ENCODE data around the gene GLI1. TPM values are rescaled to one million over a fixed set of nuclear protein-coding genes. Genes with fewer than 3 reads are reported as not detected.
"Not testable (repeated sequence)": the region's sequence is repeated elsewhere in the genome, so short reads cannot be mapped to it uniquely, and the experiment has no call there.

The GLI1 gene
- total RNA-seq, 1 experiment from 2014 or later, result 1.9 TPM

- Histone ChIP-seq H3K27me3 (ENCODE audit: low read length) (no peaks in the 10 kb centered on the region), H3K27ac (ENCODE audit: low read length) (peak within 1 kb of the TSS; percentile 70; the same call in 1 of the 2 replicates), H3K36me3 (ENCODE audit: insufficient read depth, low read length) (peaks cover 33% of the 10 kb centered on the region), H3K79me2 (ENCODE audit: low read length) (peaks cover 26% of the 10 kb centered on the region), H2AFZ (ENCODE audit: low read length) (0 out of 2 replicates have a peak within 1 kb of the TSS, but pooled peaks have one; percentile 21), H3K9me2 (replicated peaks; ENCODE audit: insufficient read depth, low read length) (no peaks in the 10 kb centered on the region), H3K9ac (ENCODE audit: low read length) (peak within 1 kb of the TSS; percentile 89), H3K4me2 (ENCODE audit: low read depth, low read length, poor library complexity, severe bottlenecking) (peak within 1 kb of the TSS; percentile 83), H4K20me1 (ENCODE audit: insufficient read depth, low read depth, low read length) (peaks cover 8% of the 10 kb centered on the region; the same call in 1 of the 2 replicates), H3K9me3 (ENCODE audit: low read length) (no peaks in the 10 kb centered on the region), H3K4me1 (ENCODE audit: low read length) (peaks cover 14% of the 10 kb centered on the region), H3K4me3 (ENCODE audit: low read length) (peak within 1 kb of the TSS; percentile 93)
- peak; percentile 99 for DNase-seq
These were observed 28.2 kb downstream of the GLI1 start, which contains the start of gene MARS1 for GRCh38 chr12:57487597-57488401. MARS1 (plus strand) TSS chr12:57488068; CDS start chr12:57488091, 23 bp downstream.

DNA sequence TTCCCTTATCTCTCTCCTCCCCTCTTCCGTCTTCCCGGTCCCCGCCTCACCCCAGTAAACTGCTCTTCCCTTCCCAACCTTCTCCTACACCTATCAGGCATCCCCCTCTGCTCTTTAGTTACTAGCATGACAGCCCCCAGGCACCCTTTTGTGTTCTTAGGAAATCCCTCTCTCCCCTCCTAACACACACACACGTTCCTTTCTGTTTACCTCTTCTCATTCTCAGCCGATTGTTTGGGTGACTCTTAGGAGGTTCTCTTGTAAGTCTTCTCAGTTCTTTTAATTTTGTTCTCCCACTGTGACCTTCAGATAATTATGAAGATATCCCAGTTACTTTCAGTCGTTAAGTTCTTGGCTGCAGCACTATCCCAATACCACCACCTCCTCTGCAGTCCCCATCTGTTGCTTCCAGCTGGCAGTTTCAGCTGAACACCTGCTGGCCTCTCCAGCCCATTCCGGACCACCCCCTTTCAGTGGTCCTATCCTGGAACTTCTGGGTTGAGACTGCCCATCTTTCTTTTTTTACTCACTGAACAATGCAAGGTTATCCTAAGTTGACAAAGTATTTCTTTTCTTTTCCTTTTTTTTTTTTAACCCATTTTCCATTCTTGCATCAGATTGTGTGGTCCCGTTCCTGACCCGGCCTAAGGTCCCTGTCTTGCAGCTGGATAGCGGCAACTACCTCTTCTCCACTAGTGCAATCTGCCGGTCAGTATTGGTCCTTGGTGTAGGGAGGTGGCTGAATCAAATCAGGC, 29.0 kb downstream of the GLI1 start:
- H3K4me1 ChIP-seq (ENCODE audit: low read length), result peaks cover 14% of the 10 kb centered on the region
- H3K79me2 ChIP-seq (ENCODE audit: low read length), result peaks cover 26% of the 10 kb centered on the region
- peak overlapping the region; percentile 83 for H3K4me2 ChIP-seq (ENCODE audit: low read depth, low read length, poor library complexity, severe bottlenecking)
- no peak overlapping the region for H2AFZ ChIP-seq (ENCODE audit: low read length)
- no peaks in the 10 kb centered on the region for H3K9me3 ChIP-seq (ENCODE audit: low read length)
- no peaks in the 10 kb centered on the region for H3K9me2 ChIP-seq (replicated peaks; ENCODE audit: insufficient read depth, low read length)
- H3K36me3 ChIP-seq (ENCODE audit: insufficient read depth, low read length), result peaks cover 35% of the 10 kb centered on the region
- peak overlapping the region; percentile 93 for H3K4me3 ChIP-seq (ENCODE audit: low read length)
- no peak for DNase-seq
- peaks cover 8% of the 10 kb centered on the region; the same call in 1 of the 2 replicates for H4K20me1 ChIP-seq (ENCODE audit: insufficient read depth, low read depth, low read length)
- H3K27me3 ChIP-seq (ENCODE audit: low read length), result no peaks in the 10 kb centered on the region
- peak overlapping the region; percentile 89 for H3K9ac ChIP-seq (ENCODE audit: low read length)
- peak overlapping the region; percentile 70; the same call in 1 of the 2 replicates for H3K27ac ChIP-seq (ENCODE audit: low read length)

DNA sequence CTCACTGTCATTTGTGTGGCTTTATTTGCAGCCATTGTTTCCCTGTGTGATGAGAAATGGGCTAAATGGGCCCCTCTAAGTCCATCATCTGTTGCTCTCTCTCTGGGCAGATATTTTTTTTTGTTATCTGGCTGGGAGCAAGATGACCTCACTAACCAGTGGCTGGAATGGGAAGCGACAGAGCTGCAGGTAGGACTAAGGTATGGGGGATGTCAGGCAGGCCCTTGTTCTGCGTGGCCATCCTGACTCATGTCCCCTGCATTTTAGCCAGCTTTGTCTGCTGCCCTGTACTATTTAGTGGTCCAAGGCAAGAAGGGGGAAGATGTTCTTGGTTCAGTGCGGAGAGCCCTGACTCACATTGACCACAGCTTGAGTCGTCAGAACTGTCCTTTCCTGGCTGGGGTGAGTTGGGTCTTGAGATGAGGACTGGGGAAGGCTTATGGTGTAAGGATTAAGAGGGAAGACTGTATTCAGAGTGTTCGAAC, 29.6 kb downstream of the GLI1 start:
- no peak for DNase-seq
- H3K79me2 ChIP-seq (ENCODE audit: low read length), result peaks cover 26% of the 10 kb centered on the region
- H3K4me2 ChIP-seq (ENCODE audit: low read depth, low read length, poor library complexity, severe bottlenecking), result peak overlapping the region; percentile 83
- no peaks in the 10 kb centered on the region for H3K9me3 ChIP-seq (ENCODE audit: low read length)
- H3K4me3 ChIP-seq (ENCODE audit: low read length), result peak overlapping the region; percentile 93
- H4K20me1 ChIP-seq (ENCODE audit: insufficient read depth, low read depth, low read length), result peaks cover 8% of the 10 kb centered on the region; the same call in 1 of the 2 replicates
- H3K9me2 ChIP-seq (replicated peaks; ENCODE audit: insufficient read depth, low read length), result no peaks in the 10 kb centered on the region
- H3K4me1 ChIP-seq (ENCODE audit: low read length), result peaks cover 14% of the 10 kb centered on the region
- no peaks in the 10 kb centered on the region for H3K27me3 ChIP-seq (ENCODE audit: low read length)
- peak overlapping the region; percentile 89 for H3K9ac ChIP-seq (ENCODE audit: low read length)
- H3K36me3 ChIP-seq (ENCODE audit: insufficient read depth, low read length), result peaks cover 38% of the 10 kb centered on the region
- no peak overlapping the region for H2AFZ ChIP-seq (ENCODE audit: low read length)
- H3K27ac ChIP-seq (ENCODE audit: low read length), result peak overlapping the region; percentile 70; the same call in 1 of the 2 replicates

DNA sequence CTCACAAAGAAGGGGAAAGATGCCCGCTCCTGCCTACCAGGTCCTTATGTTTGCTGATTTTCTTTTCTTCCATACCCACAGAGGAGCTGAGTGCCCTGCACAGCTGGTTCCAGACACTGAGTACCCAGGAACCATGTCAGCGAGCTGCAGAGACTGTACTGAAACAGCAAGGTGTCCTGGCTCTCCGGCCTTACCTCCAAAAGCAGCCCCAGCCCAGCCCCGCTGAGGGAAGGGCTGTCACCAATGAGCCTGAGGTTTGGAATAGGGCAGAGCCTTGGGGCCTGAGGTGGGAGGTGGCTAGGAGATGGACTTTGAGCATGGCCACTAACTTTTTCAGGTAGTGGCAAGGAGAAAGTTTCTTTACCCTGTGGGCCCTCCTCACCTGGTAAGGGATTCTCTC, 30.5 kb downstream of the GLI1 start:
- DNase-seq, result no peak
- Histone ChIP-seq H4K20me1 (ENCODE audit: insufficient read depth, low read depth, low read length) (peaks cover 8% of the 10 kb centered on the region; the same call in 1 of the 2 replicates), H3K4me3 (ENCODE audit: low read length) (no peak overlapping the region), H3K4me2 (ENCODE audit: low read depth, low read length, poor library complexity, severe bottlenecking) (no peak overlapping the region), H3K79me2 (ENCODE audit: low read length) (peaks cover 26% of the 10 kb centered on the region), H3K27me3 (ENCODE audit: low read length) (no peaks in the 10 kb centered on the region), H3K9ac (ENCODE audit: low read length) (no peak overlapping the region), H2AFZ (ENCODE audit: low read length) (no peak overlapping the region), H3K4me1 (ENCODE audit: low read length) (peaks cover 14% of the 10 kb centered on the region), H3K36me3 (ENCODE audit: insufficient read depth, low read length) (peaks cover 38% of the 10 kb centered on the region), H3K9me3 (ENCODE audit: low read length) (no peaks in the 10 kb centered on the region), H3K9me2 (replicated peaks; ENCODE audit: insufficient read depth, low read length) (no peaks in the 10 kb centered on the region), H3K27ac (ENCODE audit: low read length) (no peak overlapping the region)

DNA sequence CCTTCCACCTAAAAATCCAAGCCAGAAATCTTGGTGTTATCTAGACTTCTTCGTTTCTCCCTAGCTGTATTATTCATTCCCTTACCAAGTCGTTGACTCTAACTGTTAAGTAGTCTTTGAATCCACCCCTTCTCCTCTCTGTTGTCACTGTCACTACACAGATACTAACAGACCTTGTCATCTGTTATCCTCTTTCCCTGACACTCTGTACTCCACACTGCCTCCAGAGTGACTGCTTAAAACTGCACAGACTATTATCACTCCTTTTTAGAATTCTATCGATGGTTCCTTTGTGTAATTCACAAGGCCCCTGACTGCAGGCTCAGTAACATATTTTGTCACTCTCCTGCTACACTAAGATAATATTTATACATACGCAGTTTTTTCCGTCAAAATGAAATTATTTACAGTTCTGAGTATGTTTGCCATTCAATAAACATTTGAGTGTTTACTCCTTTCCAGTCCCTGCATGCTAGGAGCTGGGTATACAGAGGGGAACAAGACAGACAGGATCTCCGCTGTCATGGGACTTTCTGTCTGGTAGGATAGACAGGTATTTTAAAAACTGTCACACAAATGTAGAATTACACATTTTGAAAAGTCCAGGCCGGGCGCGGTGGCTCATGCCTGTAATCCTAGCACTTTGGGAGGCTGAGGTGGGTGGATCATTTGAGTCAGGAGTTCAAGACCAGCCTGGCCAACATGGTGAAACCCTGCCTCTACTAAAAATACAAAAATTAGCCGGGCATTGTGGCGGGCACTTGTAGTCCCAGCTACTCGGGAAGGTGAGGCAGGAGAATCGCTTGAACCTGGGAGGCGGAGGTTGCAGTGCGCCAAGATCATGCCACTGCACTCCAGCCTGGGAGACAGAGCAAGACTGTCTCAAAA, 32.1 kb downstream of the GLI1 start:
- Histone ChIP-seq H3K4me3 (ENCODE audit: low read length) (no peak overlapping the region), H3K36me3 (ENCODE audit: insufficient read depth, low read length) (peaks cover 38% of the 10 kb centered on the region), H3K9ac (ENCODE audit: low read length) (no peak overlapping the region), H3K79me2 (ENCODE audit: low read length) (peaks cover 26% of the 10 kb centered on the region), H3K27me3 (ENCODE audit: low read length) (no peaks in the 10 kb centered on the region), H3K9me2 (replicated peaks; ENCODE audit: insufficient read depth, low read length) (no peaks in the 10 kb centered on the region), H3K27ac (ENCODE audit: low read length) (no peak overlapping the region), H4K20me1 (ENCODE audit: insufficient read depth, low read depth, low read length) (peaks cover 8% of the 10 kb centered on the region; the same call in 1 of the 2 replicates), H3K9me3 (ENCODE audit: low read length) (no peaks in the 10 kb centered on the region), H2AFZ (ENCODE audit: low read length) (no peak overlapping the region), H3K4me2 (ENCODE audit: low read depth, low read length, poor library complexity, severe bottlenecking) (no peak overlapping the region), H3K4me1 (ENCODE audit: low read length) (peaks cover 14% of the 10 kb centered on the region)
- DNase-seq, result no peak

DNA sequence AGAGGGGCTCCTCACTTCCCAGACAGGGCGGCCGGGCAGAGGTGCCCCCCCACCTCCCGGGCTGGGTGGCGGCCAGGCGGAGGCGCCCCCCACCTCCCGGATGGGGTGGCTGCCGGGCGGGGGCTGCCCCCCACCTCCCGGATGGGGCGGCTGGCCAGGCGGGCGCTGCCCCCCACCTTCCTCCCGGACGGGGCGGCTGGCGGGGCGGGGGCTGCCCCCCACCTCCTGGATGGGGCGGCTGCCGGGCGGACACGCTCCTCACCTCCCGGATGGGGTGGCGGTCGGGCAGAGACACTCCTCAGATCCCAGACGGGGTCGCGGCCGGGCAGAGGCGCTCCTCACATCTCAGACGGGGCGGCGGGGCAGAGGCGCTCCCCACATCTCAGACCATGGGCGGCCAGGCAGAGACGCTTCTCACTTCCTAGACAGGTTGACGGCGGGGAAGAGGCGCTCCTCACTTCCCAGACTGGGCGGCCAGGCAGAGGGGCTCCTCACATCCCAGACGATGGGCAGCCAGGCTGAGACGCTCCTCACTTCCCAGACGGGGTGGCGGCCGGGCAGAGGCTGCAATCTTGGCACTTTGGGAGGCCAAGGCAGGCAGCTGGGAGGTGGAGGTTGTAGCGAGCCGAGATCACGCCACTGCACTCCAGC, 35.6 kb downstream of the GLI1 start:
- not testable (repeated sequence) for H3K4me2 ChIP-seq (ENCODE audit: low read depth, low read length, poor library complexity, severe bottlenecking); H3K4me3 ChIP-seq (ENCODE audit: low read length); H3K27me3 ChIP-seq (ENCODE audit: low read length); H3K27ac ChIP-seq (ENCODE audit: low read length); H4K20me1 ChIP-seq (ENCODE audit: insufficient read depth, low read depth, low read length); DNase-seq; H3K9me2 ChIP-seq (replicated peaks; ENCODE audit: insufficient read depth, low read length); H3K9me3 ChIP-seq (ENCODE audit: low read length); H3K79me2 ChIP-seq (ENCODE audit: low read length); H3K4me1 ChIP-seq (ENCODE audit: low read length); H3K9ac ChIP-seq (ENCODE audit: low read length); H2AFZ ChIP-seq (ENCODE audit: low read length)
- H3K36me3 ChIP-seq (ENCODE audit: insufficient read depth, low read length), result peaks cover 46% of the 10 kb centered on the region

- no peaks in the 10 kb centered on the region; the same call in 1 of the 2 replicates for H3K79me2 ChIP-seq (ENCODE audit: low read length)
- H3K4me1 ChIP-seq (ENCODE audit: low read length), result no peaks in the 10 kb centered on the region
- no peak overlapping the region for H3K4me3 ChIP-seq (ENCODE audit: low read length)
- no peak for DNase-seq
- no peak overlapping the region for H3K27ac ChIP-seq (ENCODE audit: low read length)
- H3K9ac ChIP-seq (ENCODE audit: low read length), result no peak overlapping the region
- no peaks in the 10 kb centered on the region for H3K9me2 ChIP-seq (replicated peaks; ENCODE audit: insufficient read depth, low read length)
- peaks cover 48% of the 10 kb centered on the region for H3K36me3 ChIP-seq (ENCODE audit: insufficient read depth, low read length)
- H3K9me3 ChIP-seq (ENCODE audit: low read length), result no peaks in the 10 kb centered on the region
- no peak overlapping the region for H2AFZ ChIP-seq (ENCODE audit: low read length)
- H3K27me3 ChIP-seq (ENCODE audit: low read length), result no peaks in the 10 kb centered on the region
- no peaks in the 10 kb centered on the region for H4K20me1 ChIP-seq (ENCODE audit: insufficient read depth, low read depth, low read length)
- no peak overlapping the region for H3K4me2 ChIP-seq (ENCODE audit: low read depth, low read length, poor library complexity, severe bottlenecking)
These were observed 37.2 kb downstream of the GLI1 start for GRCh38 chr12:57496822-57497221.

All from Karpas-422 (cell line).